ENCODE results near the gene RBFOX2. TPM values are rescaled to one million over a fixed set of nuclear protein-coding genes. Genes with fewer than 3 reads are reported as not detected.

Gene RBFOX2
- polyA plus RNA-seq, 1 experiment: 222 TPM

DNA sequence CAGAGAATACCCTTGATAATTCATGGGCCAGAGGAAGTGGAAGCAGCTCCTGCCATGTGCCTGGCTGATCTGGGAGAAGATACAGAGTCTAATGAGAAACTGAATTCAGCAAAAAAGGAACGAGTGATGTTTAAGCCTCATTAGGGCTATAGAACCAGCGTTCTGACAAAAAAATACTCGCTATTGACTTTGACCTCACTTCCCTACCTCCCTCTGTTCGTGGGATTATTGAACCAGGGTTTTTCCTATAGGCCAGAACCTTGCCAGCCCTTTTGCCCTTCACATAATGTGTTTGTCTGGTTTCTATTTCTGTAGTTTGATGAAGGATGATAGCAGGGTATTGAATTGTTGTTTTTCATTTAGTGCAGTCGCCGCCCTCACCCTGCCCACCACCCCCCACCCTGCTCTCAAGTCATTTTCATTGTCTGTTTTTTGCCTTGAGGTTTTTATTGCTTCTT lies 7.6 kb upstream of the RBFOX2 start:
- TF ChIP-seq, protein P1, sequence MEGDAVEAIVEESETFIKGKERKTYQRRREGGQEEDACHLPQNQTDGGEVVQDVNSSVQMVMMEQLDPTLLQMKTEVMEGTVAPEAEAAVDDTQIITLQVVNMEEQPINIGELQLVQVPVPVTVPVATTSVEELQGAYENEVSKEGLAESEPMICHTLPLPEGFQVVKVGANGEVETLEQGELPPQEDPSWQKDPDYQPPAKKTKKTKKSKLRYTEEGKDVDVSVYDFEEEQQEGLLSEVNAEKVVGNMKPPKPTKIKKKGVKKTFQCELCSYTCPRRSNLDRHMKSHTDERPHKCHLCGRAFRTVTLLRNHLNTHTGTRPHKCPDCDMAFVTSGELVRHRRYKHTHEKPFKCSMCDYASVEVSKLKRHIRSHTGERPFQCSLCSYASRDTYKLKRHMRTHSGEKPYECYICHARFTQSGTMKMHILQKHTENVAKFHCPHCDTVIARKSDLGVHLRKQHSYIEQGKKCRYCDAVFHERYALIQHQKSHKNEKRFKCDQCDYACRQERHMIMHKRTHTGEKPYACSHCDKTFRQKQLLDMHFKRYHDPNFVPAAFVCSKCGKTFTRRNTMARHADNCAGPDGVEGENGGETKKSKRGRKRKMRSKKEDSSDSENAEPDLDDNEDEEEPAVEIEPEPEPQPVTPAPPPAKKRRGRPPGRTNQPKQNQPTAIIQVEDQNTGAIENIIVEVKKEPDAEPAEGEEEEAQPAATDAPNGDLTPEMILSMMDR (IDR thresholded peaks at IDR 0.05; ENCODE audit: insufficient read depth, low read depth, low read length): no peak
- no peak for DNase-seq (ENCODE audit: low read depth)
- H3K36me3 ChIP-seq (ENCODE audit: control insufficient read depth, insufficient read depth, low read length): no peaks in the 10 kb centered on the region
- POLR2A ChIA-PET: no interaction called here
- H3K27me3 ChIP-seq (ENCODE audit: control insufficient read depth, insufficient read depth, low read length): peaks cover 6% of the 10 kb centered on the region
- no peak overlapping the region for H3K4me3 ChIP-seq (ENCODE audit: low read depth, low read length)
- CTCF ChIA-PET: interaction anchor here (0.6 to 10.6 kb wide), 3 partner anchors 30 to 482 kb away, joined by 3 to 64 read pairs (median 4); no protein-coding TSS in a partner anchor

DNA sequence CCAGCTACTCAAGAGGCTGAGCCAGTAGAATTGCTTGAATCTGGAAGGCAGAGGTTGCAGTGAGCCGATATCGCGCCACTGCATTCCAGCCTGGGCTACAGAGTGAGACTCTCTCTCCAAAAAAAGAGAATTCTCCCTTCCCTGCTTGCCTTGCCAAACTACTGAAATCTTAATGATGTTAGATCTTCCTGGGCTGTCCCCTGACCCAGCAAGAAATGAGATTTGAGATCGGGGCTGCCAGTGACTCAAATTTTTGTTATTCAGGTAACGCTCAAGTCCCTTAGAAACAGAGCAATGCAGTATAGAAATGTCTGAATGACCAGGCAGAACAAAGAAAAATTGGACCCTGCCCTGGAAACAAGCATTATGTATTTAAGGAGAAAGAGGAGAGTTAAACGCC lies 4.0 kb upstream of the RBFOX2 start:
- Histone ChIP-seq H3K4me3 (ENCODE audit: low read depth, low read length) (no peak overlapping the region), H3K27me3 (ENCODE audit: control insufficient read depth, insufficient read depth, low read length) (peaks cover 3% of the 10 kb centered on the region), H3K36me3 (ENCODE audit: control insufficient read depth, insufficient read depth, low read length) (no peaks in the 10 kb centered on the region)
- ChIA-PET CTCF (interaction anchor here (1.2 to 10.6 kb wide), 2 partner anchors 22 to 34 kb away, joined by 3 to 64 read pairs; no protein-coding TSS in a partner anchor), POLR2A (no interaction called here)
- TF ChIP-seq, protein P1 (IDR thresholded peaks at IDR 0.05; ENCODE audit: insufficient read depth, low read depth, low read length): no peak
- no peak for DNase-seq (ENCODE audit: low read depth)

DNA sequence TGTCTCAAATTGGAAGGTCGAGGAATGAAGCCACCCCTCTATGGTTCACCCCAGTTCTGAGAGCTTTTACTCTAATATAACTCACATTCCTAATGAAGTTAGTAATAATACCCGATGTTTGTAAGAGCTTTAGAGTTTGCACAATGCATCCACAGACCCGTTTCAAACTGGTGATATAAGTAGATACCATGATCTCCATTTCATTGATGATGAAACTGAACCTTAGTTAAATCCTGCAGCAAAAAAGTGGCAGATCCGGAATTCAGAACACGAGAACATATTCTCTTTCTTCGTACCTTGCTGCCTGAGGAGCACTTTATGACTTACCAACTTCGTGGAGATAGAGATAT lies 757 bp upstream of the RBFOX2 start:
- CTCF ChIA-PET: interaction anchor here (1.0 to 10.6 kb wide), 3 partner anchors 37 to 99 kb away, joined by 3 to 64 read pairs (median 4); no protein-coding TSS in a partner anchor

DNA sequence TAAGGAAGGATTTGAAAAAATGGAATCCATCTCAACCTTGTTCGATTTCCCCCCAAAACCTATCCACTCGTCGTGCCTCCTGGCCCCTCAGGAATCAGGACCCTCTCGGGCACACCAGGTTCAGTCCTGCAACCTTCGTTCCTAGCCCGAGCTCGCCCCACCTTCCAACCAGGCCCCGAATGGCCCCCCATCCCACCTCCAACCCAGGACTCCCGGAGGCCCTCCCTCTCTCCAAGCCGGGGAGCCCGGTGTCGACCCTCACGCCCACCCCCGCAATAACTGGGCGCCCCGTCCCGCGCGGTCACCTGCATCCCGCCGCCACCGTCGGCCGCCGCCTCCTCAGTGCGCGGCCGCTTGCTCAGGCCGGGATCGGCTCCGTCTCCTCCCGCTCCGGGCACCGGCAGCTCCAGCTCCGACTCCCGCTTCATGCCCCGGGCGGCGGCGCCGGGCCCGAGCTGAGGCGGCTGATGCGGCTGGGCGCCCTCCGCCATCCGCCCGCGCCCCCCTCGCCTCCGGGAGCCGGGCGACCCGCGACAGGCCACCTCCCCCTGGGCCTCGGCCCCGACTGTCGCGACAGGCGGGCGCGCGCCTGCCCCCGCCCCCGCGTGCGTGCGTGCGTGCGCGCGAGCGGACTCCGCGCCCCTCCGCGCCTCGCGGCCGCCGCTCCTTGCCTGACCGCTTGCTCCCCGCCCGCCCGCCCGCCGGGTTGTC lies 534 bp downstream of the RBFOX2 start:
- ChIA-PET POLR2A (interaction anchor here (0.5 to 0.6 kb wide), 2 partner anchors 92 to 106 kb away, joined by 12 to 14 read pairs; no protein-coding TSS in a partner anchor), CTCF (interaction anchor here (0.6 to 10.6 kb wide), 8 partner anchors 10 to 98 kb away, joined by 3 to 64 read pairs (median 4); no protein-coding TSS in a partner anchor)
- no peak for DNase-seq (ENCODE audit: low read depth)
- TF ChIP-seq, protein P1 (IDR thresholded peaks at IDR 0.05; ENCODE audit: insufficient read depth, low read depth, low read length): no peak
- peaks cover 2% of the 10 kb centered on the region; the same call in 1 of the 2 replicates for H3K36me3 ChIP-seq (ENCODE audit: control insufficient read depth, insufficient read depth, low read length)
- no peaks in the 10 kb centered on the region for H3K27me3 ChIP-seq (ENCODE audit: control insufficient read depth, insufficient read depth, low read length)
- peak overlapping the region; percentile 97 for H3K4me3 ChIP-seq (ENCODE audit: low read depth, low read length)

More for the DNA sequence above, 757 bp upstream of the RBFOX2 start:
- Histone ChIP-seq H3K27me3 (ENCODE audit: control insufficient read depth, insufficient read depth, low read length) (no peaks in the 10 kb centered on the region), H3K36me3 (ENCODE audit: control insufficient read depth, insufficient read depth, low read length) (no peaks in the 10 kb centered on the region), H3K4me3 (ENCODE audit: low read depth, low read length) (peak overlapping the region; percentile 97)
- TF ChIP-seq, protein P1 (IDR thresholded peaks at IDR 0.05; ENCODE audit: insufficient read depth, low read depth, low read length): no peak
- DNase-seq (ENCODE audit: low read depth): no peak
- POLR2A ChIA-PET: interaction anchor here (0.6 to 0.7 kb wide), 3 partner anchors 29 to 1541 kb away, joined by 3 to 6 read pairs (median 4); no protein-coding TSS in a partner anchor

DNA sequence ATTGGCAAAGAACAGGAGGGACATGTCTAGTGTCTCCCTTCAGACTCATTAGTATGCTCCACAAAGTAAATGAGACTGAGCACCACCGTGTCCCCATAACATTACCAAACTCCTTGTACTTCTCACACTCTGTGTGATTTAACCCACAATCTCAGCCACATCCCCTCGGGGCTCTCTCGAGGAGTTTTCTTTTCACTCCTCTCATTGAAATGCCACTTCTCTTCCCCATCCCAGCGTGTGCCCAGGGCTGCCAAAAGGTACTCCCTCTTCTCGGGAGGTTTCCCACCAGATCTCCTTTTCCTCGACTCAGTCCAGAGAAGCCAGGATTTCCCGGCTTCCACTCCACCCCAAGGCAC lies 1.1 kb downstream of the RBFOX2 start:
- ChIA-PET CTCF (interaction anchor here (0.6 to 10.6 kb wide), 6 partner anchors 12 to 155 kb away, joined by 3 to 64 read pairs (median 5); no protein-coding TSS in a partner anchor), POLR2A (no interaction called here)
- TF ChIP-seq, protein P1 (IDR thresholded peaks at IDR 0.05; ENCODE audit: insufficient read depth, low read depth, low read length): no peak
- peaks cover 2% of the 10 kb centered on the region; the same call in 1 of the 2 replicates for H3K36me3 ChIP-seq (ENCODE audit: control insufficient read depth, insufficient read depth, low read length)
- H3K4me3 ChIP-seq (ENCODE audit: low read depth, low read length): peak overlapping the region; percentile 97
- DNase-seq (ENCODE audit: low read depth): no peak
- no peaks in the 10 kb centered on the region for H3K27me3 ChIP-seq (ENCODE audit: control insufficient read depth, insufficient read depth, low read length)
